A673 (cell line): Measurements from ENCODE around the gene TTLL3. TPM values are rescaled to one million over a fixed set of nuclear protein-coding genes. Genes with fewer than 3 reads are reported as not detected.

Experiments used
- BruUV-seq: library from RNA; stranded (reverse); fragments of 400-500 nt; replicated peaks from 2 replicates; lab custom pipeline; 2021; lab: Mats Ljungman, UMichigan
- CTCF ChIA-PET: fragments of 300-600 bp; sonication (Branson Sonifier 250); formaldehyde crosslinking; loops from one replicate; lab custom pipeline; 2022; ENCODE audit warnings: antibody characterized with exemption; lab: Charles Lee
- POLR2A ChIA-PET: fragments of 300-600 bp; sonication (Branson Sonifier 250); formaldehyde crosslinking; loops from one replicate; lab custom pipeline; 2022; ENCODE audit warnings: antibody characterized with exemption; ENCODE audit not compliant: low non-redundant PET; lab: Charles Lee
- DNase-seq: peaks from one replicate; pipeline ENCODE4 v3.0.0-alpha.2; 2015; ENCODE audit warnings: low spot score
- H3K27ac ChIP-seq: fragments of 200-600 bp; sonication (generic); 2 replicates; pipeline ENCODE4 v1.5.1; 2016; ENCODE audit warnings: mixed run types, low read depth, mild to moderate bottlenecking, mixed read lengths, antibody characterized with exemption, low read length; ENCODE audit not compliant: poor library complexity, severe bottlenecking
- H3K27me3 ChIP-seq: fragments of 200-600 bp; sonication (generic); replicated peaks from 2 replicates; pipeline ENCODE4 v1.6.1; 2017; ENCODE audit warnings: mixed run types, low read depth, mild to moderate bottlenecking, mixed read lengths, antibody characterized with exemption, low read length; ENCODE audit not compliant: insufficient read depth, poor library complexity
- H3K36me3 ChIP-seq: fragments of 200-600 bp; sonication (generic); 2 replicates; pipeline ENCODE4 v1.6.1; 2016; ENCODE audit warnings: mixed run types, mild to moderate bottlenecking, mixed read lengths, antibody characterized with exemption, low read length; ENCODE audit not compliant: insufficient read depth, poor library complexity, severe bottlenecking
- H3K4me1 ChIP-seq: fragments of 200-600 bp; sonication (generic); 2 replicates; pipeline ENCODE4 v1.6.1; 2017; ENCODE audit warnings: mixed run types, mild to moderate bottlenecking, mixed read lengths, antibody characterized with exemption, low read length; ENCODE audit not compliant: insufficient read depth, poor library complexity, severe bottlenecking
- H3K4me3 ChIP-seq: fragments of 200-600 bp; sonication (generic); 2 replicates; pipeline ENCODE4 v1.5.1; 2016; ENCODE audit warnings: low read depth, mixed run types, mild to moderate bottlenecking, mixed read lengths, low read length; ENCODE audit not compliant: poor library complexity, severe bottlenecking
- H3K9me3 ChIP-seq: fragments of 200-600 bp; sonication (generic); 2 replicates; pipeline ENCODE4 v1.6.1; 2016; ENCODE audit warnings: mixed run types, low read depth, mild to moderate bottlenecking, mixed read lengths, antibody characterized with exemption, low read length; ENCODE audit not compliant: poor library complexity, severe bottlenecking
- CTCF ChIP-seq: fragments of 300-800, 200-600 bp; sonication (generic); conservative IDR thresholded peaks from 2 replicates; pipeline ENCODE4 v1.5.1; 2017; ENCODE audit warnings: low read depth, mild to moderate bottlenecking, antibody characterized with exemption, low read length, moderate library complexity, mixed read lengths
- EZH2 ChIP-seq: fragments of 200-600 bp; sonication (generic); IDR thresholded peaks from 2 replicates; pipeline ENCODE4 v1.6.1; 2017; ENCODE audit warnings: borderline replicate concordance, low read depth, mild to moderate bottlenecking, mixed read lengths, antibody characterized with exemption, low read length; ENCODE audit not compliant: poor library complexity, severe bottlenecking
- intact Hi-C: fragments of 100-400 bp; cut with micrococcal nuclease; formaldehyde crosslinking; loops from one replicate; pipeline ENCODE4 v1.10.0; 2022; ENCODE audit not compliant: unreplicated experiment
- total RNA-seq: library from RNA; stranded (reverse); gene quantifications from 2 replicates; pipeline ENCODE4 v1.2.3, GENCODE V29; 2021

TTLL3 gene
- total RNA-seq, 1 experiment from 2014 or later, result 6.7 TPM

DNA sequence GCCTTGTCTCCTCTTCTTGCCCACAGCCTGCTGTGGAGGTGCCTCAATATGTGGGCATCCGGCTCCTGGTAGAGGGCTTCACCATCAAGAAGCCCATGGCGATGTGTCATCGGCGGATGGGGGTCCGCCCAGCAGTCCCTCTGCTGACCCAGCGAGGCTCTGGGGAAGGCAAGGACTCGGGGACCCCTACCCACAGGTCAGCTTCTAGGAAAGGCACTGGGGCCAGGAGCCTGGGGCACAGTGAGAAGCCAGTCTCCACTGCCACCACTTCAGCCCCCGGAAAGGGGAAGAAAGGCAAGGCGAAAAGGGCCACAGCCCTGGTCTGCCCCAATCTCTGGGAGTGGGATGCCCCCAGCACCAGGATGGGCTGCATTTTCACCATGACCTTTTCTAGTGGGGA is 23.0 kb downstream of the TTLL3 start:
- TF ChIP-seq EZH2 (no peak), CTCF (no peak)
- intact Hi-C loops, result no loop called here
- Histone ChIP-seq H3K4me3 (no peak overlapping the region), H3K27ac (no peak overlapping the region), H3K36me3 (no peaks in the 10 kb centered on the region), H3K4me1 (no peaks in the 10 kb centered on the region), H3K27me3 (no peaks in the 10 kb centered on the region), H3K9me3 (no peaks in the 10 kb centered on the region)
- BruUV-seq, result no TSS peak
- ChIA-PET CTCF (no interaction called here), POLR2A (no interaction called here)
- DNase-seq, result no peak

GRCh38 chr3:9834520-9835380 is 24.7 kb downstream of the TTLL3 start:
- H3K27me3 ChIP-seq, result no peaks in the 10 kb centered on the region
- POLR2A ChIA-PET, result no interaction called here
- CTCF ChIA-PET, result no interaction called here

More at GRCh38 chr3:9834520-9835380, 24.7 kb downstream of the TTLL3 start:
- intact Hi-C loops, result no loop called here
- TF ChIP-seq CTCF, result no peak
- TF ChIP-seq EZH2, result no peak
- DNase-seq, result no peak
- Histone ChIP-seq H3K4me3 (no peak overlapping the region), H3K4me1 (no peaks in the 10 kb centered on the region), H3K9me3 (no peaks in the 10 kb centered on the region), H3K36me3 (no peaks in the 10 kb centered on the region), H3K27ac (no peak overlapping the region)
- no TSS peak for BruUV-seq
